Muscle layer of colon (tissue), 2 donors: ENCODE results near the gene DCTN4.
A peak's percentile ranks its signal among the peaks of the same experiment; 100 is the strongest.
"Not testable (repeated sequence)": the region's sequence is repeated elsewhere in the genome, so short reads cannot be mapped to it uniquely, and the experiment has no call there.

Experiments used
- H3K27ac ChIP-seq: one replicate; pipeline ENCODE4 v1.7.0; 2013; ENCODE audit warnings: low read depth, mild to moderate bottlenecking, low read length, moderate library complexity
- H3K27me3 ChIP-seq, 2 donors: one replicate each; pipeline ENCODE4 v1.7.0; 2013; ENCODE audit warnings: low read length in 2 of 2, mild to moderate bottlenecking in 2 of 2; ENCODE audit not compliant: insufficient read depth in 2 of 2, control insufficient read depth in 1 of 2
- H3K36me3 ChIP-seq: one replicate; pipeline ENCODE4 v1.7.0; 2013; ENCODE audit warnings: mild to moderate bottlenecking, low read length; ENCODE audit not compliant: insufficient read depth
- H3K4me1 ChIP-seq: one replicate; pipeline ENCODE4 v1.7.0; 2013; ENCODE audit warnings: mild to moderate bottlenecking, low read length; ENCODE audit not compliant: insufficient read depth
- H3K4me3 ChIP-seq, 2 donors: one replicate each; pipeline ENCODE4 v1.7.0; 2013; ENCODE audit warnings: low read length in 2 of 2, low read depth in 1 of 2, mild to moderate bottlenecking in 1 of 2, moderate library complexity in 1 of 2
- H3K9ac ChIP-seq: one replicate; pipeline ENCODE4 v1.7.0; 2013; ENCODE audit warnings: low read length
- H3K9me3 ChIP-seq: one replicate; pipeline ENCODE4 v1.7.0; 2013; ENCODE audit warnings: mild to moderate bottlenecking, low read length
- donor health status: abdominal sarcoma.
- donor health status: Adenocarcinoma of cecum.

The DCTN4 gene

GRCh38 chr5:150758531-150759333, at the start of gene DCTN4:
Gene DCTN4 (minus strand): TSS chr5:150759017. CDS start chr5:150758993, 24 bp downstream.
- Histone ChIP-seq H3K36me3 (peaks cover 27% of the 10 kb centered on the region), H3K27me3 (no peaks in the 10 kb centered on the region), H3K4me1 (peaks cover 29% of the 10 kb centered on the region), H3K9me3 (no peaks in the 10 kb centered on the region), H3K27ac (peak within 1 kb of the TSS; percentile 96), H3K4me3 (peak within 1 kb of the TSS; percentile 69 to 82), H3K9ac (peak within 1 kb of the TSS; percentile 75)

GRCh38 chr5:150804388-150804787, 45.6 kb upstream of the DCTN4 start:
- H3K4me1 ChIP-seq = peaks cover 8% of the 10 kb centered on the region
- no peak overlapping the region for H3K27ac ChIP-seq
- no peak overlapping the region for H3K4me3 ChIP-seq
- H3K9me3 ChIP-seq = no peaks in the 10 kb centered on the region
- no peak overlapping the region for H3K9ac ChIP-seq
- no peaks in the 10 kb centered on the region for H3K36me3 ChIP-seq
- no peaks in the 10 kb centered on the region for H3K27me3 ChIP-seq

- H3K9me3 ChIP-seq = no peaks in the 10 kb centered on the region
- H3K4me1 ChIP-seq = peaks cover 8% of the 10 kb centered on the region
- H3K27me3 ChIP-seq = no peaks in the 10 kb centered on the region
- peaks cover 4% of the 10 kb centered on the region for H3K36me3 ChIP-seq
- peak overlapping the region; percentile 29 for H3K9ac ChIP-seq
- peak overlapping the region; percentile 42 to 62 for H3K4me3 ChIP-seq
- peak overlapping the region; percentile 48 for H3K27ac ChIP-seq
Observed at GRCh38 chr5:150801117-150801927, 42.5 kb upstream of the DCTN4 start.

- Histone ChIP-seq H3K4me1 (peaks cover 8% of the 10 kb centered on the region), H3K27me3 (no peaks in the 10 kb centered on the region)
Observed at GRCh38 chr5:150797384-150797783, 38.6 kb upstream of the DCTN4 start.

GRCh38 chr5:150794927-150795326, 36.1 kb upstream of the DCTN4 start:
- Histone ChIP-seq H3K27me3 (no peaks in the 10 kb centered on the region), H3K36me3 (peaks cover 17% of the 10 kb centered on the region), H3K4me1 (peaks cover 6% of the 10 kb centered on the region), H3K27ac (no peak overlapping the region), H3K4me3 (no peak overlapping the region), H3K9me3 (no peaks in the 10 kb centered on the region), H3K9ac (no peak overlapping the region)

More at GRCh38 chr5:150797384-150797783, 38.6 kb upstream of the DCTN4 start:
- Histone ChIP-seq H3K9me3 (no peaks in the 10 kb centered on the region), H3K4me3 (no peak overlapping the region), H3K27ac (no peak overlapping the region), H3K9ac (no peak overlapping the region), H3K36me3 (peaks cover 17% of the 10 kb centered on the region)

- not testable (repeated sequence) for H3K9me3 ChIP-seq, H3K4me3 ChIP-seq, H3K27me3 ChIP-seq, H3K9ac ChIP-seq, H3K27ac ChIP-seq
- peaks cover 17% of the 10 kb centered on the region for H3K36me3 ChIP-seq
- peaks cover 11% of the 10 kb centered on the region for H3K4me1 ChIP-seq
Observed at GRCh38 chr5:150793423-150793888, 34.6 kb upstream of the DCTN4 start.

- H3K4me3 ChIP-seq = no peak overlapping the region
- H3K9me3 ChIP-seq = no peaks in the 10 kb centered on the region
- peaks cover 15% of the 10 kb centered on the region for H3K36me3 ChIP-seq
- no peak overlapping the region for H3K9ac ChIP-seq
- peaks cover 19% of the 10 kb centered on the region for H3K4me1 ChIP-seq
- H3K27me3 ChIP-seq = no peaks in the 10 kb centered on the region
- no peak overlapping the region for H3K27ac ChIP-seq
Observed at GRCh38 chr5:150791536-150791935, 32.7 kb upstream of the DCTN4 start.

- H3K4me3 ChIP-seq = no peak overlapping the region
- H3K27ac ChIP-seq = no peak overlapping the region
Observed at GRCh38 chr5:150789943-150790611, 31.3 kb upstream of the DCTN4 start.

GRCh38 chr5:150789450-150789849, 30.6 kb upstream of the DCTN4 start:
- H3K27ac ChIP-seq = no peak overlapping the region
- peaks cover 22% of the 10 kb centered on the region for H3K4me1 ChIP-seq
- no peaks in the 10 kb centered on the region for H3K9me3 ChIP-seq

More at GRCh38 chr5:150789943-150790611, 31.3 kb upstream of the DCTN4 start:
- no peaks in the 10 kb centered on the region for H3K27me3 ChIP-seq
- H3K4me1 ChIP-seq = peaks cover 22% of the 10 kb centered on the region
- H3K9me3 ChIP-seq = no peaks in the 10 kb centered on the region
- H3K36me3 ChIP-seq = peaks cover under 1% of the 10 kb centered on the region
- no peak overlapping the region for H3K9ac ChIP-seq

GRCh38 chr5:150788977-150789376, 30.2 kb upstream of the DCTN4 start:
- Histone ChIP-seq H3K4me3 (no peak overlapping the region), H3K9ac (no peak overlapping the region), H3K27ac (no peak overlapping the region)

More at GRCh38 chr5:150789450-150789849, 30.6 kb upstream of the DCTN4 start:
- no peaks in the 10 kb centered on the region for H3K27me3 ChIP-seq
- no peaks in the 10 kb centered on the region for H3K36me3 ChIP-seq
- no peak overlapping the region for H3K4me3 ChIP-seq
- H3K9ac ChIP-seq = no peak overlapping the region

GRCh38 chr5:150787656-150788055, 28.8 kb upstream of the DCTN4 start:
- Histone ChIP-seq H3K27me3 (no peaks in the 10 kb centered on the region), H3K9ac (no peak overlapping the region), H3K4me3 (no peak overlapping the region), H3K27ac (no peak overlapping the region), H3K36me3 (no peaks in the 10 kb centered on the region), H3K9me3 (no peaks in the 10 kb centered on the region), H3K4me1 (peaks cover 39% of the 10 kb centered on the region)

More at GRCh38 chr5:150788977-150789376, 30.2 kb upstream of the DCTN4 start:
- Histone ChIP-seq H3K9me3 (no peaks in the 10 kb centered on the region), H3K36me3 (no peaks in the 10 kb centered on the region), H3K27me3 (no peaks in the 10 kb centered on the region), H3K4me1 (peaks cover 27% of the 10 kb centered on the region)
